GM21737 (cell line): ENCODE measurements around the gene CD2.
A peak's percentile ranks its signal among the peaks of the same experiment; 100 is the strongest.

ENCODE experiments used
- ATAC-seq: cut with Tn5 transposase; IDR thresholded peaks from one replicate; pipeline ENCODE4 v1.9.1; 2021; ENCODE audit warnings: mild to moderate bottlenecking, moderate library complexity; ENCODE audit not compliant: unreplicated experiment

Gene CD2

DNA sequence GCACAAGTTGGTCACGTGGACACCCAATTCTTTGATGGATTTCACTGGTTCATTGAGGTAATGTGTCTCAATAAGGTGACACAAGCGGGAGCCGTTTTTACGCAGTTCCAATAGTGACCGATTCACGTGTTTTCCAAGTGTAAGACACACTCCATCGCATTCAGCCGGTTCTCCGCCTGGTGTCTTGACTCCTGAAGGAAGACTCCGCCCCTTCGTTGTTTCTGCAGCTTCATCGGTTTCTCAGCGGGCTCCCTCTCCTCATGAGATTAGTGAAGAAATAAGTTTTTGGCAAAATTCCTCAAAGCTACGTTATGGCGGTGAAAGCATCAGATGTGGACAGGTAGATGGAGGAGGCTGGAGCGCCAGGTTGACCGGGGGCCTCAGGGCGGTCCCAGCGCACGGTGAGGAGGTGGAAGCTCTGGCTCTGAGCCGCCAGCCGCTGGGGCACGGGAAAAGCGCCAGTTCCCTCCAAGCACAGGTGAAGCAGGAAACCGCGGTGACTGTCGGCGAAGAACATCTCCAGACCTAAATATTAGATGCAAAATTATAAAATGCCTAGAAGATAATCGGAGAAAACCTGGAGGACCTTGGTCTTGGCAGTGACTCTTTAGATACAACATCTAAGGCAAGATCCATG lies 21.0 kb downstream of the CD2 start:
- no peak for ATAC-seq

DNA sequence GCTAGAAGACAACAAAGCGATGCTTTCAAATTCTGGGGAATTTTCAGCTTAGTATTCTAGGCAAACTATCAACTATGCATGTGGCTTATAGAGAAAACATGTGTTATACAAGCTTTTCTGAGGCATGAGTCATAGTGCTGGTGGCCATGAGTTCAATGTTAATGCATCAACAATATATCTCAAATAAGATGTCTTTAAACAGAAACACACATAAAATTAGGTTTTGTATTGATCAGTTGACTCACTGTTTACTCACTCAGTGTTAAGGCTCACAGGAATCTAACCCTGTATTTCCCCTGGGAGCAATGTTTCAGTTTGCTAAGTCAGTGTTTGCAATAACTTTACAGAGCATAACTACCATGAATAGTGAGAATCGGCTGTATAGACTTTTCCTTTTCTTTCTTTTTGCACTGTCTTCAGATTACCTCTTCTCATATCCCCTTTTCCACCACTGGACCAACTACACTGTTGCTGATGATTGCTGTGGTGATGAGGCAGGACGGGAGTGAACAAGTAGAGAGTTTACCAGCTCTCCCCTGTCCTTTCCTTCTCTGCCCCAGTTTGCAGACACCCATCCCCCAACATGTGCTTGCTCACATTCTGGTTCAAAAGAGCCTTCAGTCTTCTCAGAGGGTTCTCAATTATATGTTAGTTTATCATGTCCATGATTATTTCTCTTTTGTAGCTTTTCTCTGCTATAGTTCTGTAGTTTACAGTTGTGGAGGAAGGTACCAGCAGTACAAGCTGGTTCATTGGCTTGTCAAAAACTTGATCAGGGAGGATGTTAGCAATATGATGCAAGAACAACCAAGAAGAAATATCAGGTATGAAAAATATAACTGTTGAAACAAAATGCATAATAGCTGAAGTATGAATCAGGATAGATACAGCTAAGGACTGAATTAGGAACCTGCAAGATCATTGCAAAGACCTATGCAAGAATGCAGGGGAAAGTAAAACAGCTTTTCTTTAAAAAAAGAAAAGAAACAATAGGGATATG lies 23.9 kb downstream of the CD2 start:
- ATAC-seq, result no peak

DNA sequence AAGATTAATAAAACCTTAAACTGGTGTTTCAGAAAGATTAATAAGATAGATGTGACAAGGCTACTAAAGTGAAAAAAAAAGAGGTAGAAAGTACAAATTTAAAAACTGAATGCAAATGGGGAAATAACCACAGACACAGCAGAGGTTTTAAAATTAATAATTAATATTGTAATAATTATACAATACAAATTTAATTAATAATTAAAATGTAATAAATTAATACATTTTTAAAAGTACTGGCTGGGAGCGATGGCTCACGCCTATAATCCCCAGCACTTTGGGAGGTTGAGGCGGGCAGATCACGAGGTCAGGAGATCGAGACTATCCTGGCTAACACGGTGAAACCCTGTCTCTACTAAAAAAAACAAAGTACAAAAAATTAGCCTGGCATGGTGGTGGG lies 26.8 kb downstream of the CD2 start:
- ATAC-seq, result no peak

- ATAC-seq, result no peak
These were observed 30.8 kb downstream of the CD2 start for GRCh38 chr1:116785006-116785405.

- ATAC-seq, result no peak
These were observed 31.8 kb downstream of the CD2 start for GRCh38 chr1:116786049-116786448.

DNA sequence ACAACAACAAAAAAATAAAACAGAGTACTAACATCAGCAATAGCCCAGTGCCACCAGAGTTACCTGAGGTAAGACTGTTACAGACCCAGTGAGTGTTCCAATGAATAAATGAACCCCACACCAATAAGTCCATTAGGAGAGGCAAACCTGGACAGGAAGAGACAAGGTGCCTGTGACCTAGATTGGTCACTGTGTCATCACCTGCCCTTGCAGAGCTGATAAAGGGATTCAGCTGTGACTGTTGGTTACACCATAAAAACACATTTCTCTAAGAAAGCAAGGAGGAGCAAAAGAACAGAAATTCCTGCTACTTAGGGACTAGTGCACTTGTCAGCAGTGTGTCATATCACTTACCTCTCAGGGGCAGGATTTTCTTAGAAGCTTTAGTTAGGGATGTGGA lies 37.5 kb downstream of the CD2 start:
- no peak for ATAC-seq

DNA sequence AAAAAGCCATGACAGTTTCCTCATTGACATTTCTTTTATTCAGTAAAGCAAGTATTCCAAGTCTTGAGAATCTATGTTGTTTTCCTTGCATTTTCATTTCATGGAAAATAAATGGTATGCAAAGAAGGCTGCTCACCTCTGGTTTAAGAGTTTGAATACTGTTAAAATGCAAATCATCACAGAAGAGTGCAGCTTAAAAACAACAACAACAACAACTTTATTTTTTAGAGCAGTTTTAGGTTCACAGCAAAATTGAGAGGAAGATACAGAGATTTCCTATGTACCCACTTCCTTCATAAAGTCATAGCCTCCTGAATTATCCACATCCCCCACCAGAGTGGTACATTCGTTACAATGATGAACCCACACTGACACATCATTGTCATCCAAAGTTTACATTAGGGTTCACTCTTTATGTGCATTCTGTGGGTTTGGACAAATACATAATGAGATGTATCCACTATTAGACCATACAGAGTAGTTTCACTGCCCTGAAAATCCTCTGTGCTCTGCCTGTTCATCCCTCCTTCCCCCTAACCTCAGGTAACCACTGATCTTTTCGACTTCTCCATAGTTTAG lies 39.2 kb downstream of the CD2 start:
- no peak for ATAC-seq

DNA sequence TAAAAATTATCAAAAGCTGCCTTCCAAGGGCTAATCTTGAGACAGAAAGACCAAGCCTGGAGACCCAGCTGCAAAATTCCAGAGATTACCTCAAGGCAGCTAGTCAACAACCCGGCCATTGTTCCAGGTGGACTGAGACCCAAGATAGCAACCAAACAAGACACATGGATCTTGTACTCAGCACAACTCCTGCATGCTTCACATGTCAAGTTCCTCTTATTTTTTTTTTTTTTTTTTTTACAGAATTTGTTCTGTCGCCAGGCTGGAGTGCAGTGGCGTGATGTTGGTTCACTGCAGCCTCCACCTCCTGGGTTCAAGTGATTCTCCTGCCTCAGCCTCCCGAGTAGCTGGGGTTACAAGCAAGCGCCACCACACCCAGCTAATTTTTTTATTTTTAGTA lies 40.1 kb downstream of the CD2 start:
- ATAC-seq, result no peak

GRCh38 chr1:116794804-116795481 lies 40.7 kb downstream of the CD2 start:
- ATAC-seq, result peak; percentile 67

GRCh38 chr1:116795482-116795829 lies 41.2 kb downstream of the CD2 start:
- no peak for ATAC-seq

DNA sequence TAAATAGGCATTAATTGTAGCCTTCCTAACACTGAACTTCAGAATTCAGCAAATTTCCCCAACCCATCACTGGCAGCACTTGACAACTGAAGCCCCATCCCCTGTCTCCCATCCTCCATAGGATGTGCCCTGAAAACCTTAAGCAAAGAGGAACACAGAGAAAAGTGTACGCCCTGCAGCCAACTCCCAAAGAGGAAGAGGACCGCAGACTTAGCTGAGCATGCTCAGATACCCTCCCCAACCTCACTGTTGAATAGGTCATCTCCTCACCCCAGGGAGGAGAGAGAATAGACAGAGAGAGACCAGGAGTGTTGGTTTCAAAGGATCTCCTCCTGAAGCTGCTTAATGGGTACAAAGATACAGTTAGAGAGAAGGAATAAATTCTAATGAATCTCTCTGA lies 50.5 kb downstream of the CD2 start:
- ATAC-seq, result no peak

DNA sequence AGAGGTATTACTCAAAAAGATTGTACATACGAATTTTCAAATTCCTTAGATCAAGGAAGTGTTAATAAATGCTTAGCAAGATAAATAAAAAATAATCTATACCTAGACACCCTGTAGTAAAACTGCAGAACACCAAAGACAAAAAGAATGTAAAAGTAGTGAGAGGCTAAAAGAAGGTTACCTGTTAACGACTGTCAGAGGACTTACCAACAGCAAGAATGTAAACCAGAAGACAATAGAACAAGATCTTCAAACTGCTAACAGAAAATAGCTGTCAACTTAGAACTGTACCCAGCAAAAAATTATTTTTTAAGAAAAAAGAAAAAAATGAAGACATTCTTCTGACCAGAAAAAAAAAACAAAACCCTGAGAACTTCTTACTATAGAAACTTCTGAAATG lies 51.2 kb downstream of the CD2 start:
- ATAC-seq, result no peak

- no peak for ATAC-seq
These were observed 52.0 kb downstream of the CD2 start for GRCh38 chr1:116806245-116806644.

GRCh38 chr1:116806671-116807070 lies 52.4 kb downstream of the CD2 start:
- no peak for ATAC-seq

DNA sequence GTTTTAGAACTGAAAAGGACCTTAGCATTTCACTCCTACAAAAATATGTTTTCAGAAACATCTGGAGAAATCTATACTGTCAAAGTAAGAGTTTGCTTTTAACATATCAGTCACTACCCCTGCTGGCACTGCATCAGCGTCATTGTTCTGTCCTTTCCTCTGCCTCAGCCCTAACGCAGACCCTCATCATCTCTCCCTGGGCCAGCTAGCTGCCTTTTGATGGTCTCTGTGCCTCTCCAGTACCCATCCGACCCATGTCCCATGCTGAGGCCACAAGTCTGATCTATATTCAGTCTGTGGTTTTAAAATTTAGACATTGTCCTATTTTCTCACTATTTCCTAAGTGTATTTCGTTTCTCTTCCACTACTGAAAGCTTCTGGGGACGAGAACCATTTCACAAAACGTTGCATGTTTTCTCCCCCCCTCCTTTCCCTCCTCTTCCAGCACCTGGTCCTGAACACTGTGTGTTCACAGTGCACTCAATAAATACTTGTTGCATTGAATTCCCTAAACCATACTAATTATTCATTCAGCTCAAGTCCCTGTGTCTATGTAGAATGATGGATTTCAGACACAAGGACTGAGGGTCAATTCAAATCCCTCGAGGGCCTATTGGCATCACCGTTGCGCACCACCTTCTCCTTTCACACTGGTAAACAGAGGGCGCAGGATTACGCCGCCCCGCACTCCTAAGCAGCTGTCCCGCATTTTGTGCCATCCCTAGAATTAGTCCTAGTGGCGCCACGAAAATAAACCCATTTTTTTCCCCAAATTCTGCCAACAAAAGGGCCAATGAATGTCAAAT lies 53.4 kb downstream of the CD2 start:
- ATAC-seq, result no peak

DNA sequence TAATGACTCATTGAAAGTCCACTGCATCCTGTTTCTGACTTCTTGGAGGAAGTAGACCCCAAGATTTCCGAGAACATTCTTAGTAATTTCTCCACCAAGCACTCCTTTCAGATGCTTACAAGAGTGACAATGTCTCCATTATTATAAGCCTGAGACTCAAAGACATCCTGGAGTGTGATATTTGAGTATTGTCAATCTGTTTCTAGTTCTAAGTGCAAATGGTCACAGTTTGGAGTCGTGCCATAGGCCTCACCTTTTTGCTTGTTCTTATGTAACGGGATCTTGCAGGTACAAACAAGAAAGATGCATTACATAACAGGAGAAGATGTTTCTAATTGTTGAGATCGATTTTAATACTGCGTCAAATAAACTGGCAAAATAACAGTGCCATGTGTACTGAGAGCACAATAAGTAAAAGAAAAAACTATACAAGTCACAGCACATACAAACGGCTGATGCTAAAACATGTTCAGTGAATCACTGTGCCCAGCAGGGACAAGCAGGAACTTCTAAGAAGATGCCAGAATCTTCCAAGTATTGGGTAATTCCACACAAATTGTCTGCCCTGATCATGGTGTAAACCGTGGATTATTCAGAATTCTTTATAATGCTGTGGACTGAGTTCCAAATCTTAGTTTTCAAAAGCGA lies 54.1 kb downstream of the CD2 start:
- no peak for ATAC-seq

DNA sequence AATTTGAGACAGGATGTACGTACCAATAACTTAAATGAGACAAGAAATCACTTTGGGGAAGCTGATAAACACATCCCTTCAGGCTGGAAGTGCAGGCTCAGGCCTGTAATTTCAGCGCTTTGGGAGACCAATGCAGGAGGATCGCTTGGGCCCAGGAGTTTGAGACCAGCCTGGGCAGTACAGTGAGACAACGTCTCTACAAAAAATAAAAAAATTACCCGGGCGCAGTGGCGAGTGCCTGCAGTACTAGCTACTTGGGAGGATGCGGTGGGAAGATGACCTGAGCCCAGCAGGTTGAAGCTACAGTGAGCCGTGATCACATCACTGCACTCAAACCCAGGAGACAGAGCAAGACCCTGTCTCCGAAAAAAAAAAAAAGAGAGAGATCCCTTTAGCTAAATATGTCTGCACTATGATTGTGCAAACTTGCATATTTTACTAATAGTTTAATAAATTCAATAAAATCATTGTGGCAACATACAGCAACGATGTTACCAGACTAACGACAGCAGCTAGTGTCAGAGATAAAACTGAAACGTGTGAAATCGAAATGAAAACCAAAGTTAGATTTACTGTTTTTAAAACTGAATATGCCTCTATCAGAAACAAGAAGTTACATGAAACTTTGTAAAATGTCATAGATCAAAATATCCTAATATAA lies 54.7 kb downstream of the CD2 start:
- no peak for ATAC-seq

DNA sequence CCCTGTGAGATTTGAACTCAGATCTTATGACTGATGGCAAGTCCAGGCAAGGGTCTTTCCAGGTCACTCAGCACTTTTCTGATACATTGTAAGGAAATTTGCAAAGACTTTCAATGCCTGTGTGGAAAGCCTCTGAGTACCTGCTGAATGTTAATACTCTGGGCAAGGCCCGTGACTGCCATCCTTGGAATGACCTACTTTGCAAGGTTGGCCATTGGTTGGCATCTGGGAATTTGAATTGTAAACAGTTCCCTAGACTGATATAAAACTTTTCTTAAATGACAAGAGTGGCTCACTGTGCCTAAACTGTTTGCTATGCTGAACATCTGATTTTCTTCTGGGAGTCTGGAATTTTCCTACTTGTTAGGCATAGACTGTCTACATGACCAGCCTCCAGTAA lies 57.1 kb downstream of the CD2 start:
- ATAC-seq, result no peak

DNA sequence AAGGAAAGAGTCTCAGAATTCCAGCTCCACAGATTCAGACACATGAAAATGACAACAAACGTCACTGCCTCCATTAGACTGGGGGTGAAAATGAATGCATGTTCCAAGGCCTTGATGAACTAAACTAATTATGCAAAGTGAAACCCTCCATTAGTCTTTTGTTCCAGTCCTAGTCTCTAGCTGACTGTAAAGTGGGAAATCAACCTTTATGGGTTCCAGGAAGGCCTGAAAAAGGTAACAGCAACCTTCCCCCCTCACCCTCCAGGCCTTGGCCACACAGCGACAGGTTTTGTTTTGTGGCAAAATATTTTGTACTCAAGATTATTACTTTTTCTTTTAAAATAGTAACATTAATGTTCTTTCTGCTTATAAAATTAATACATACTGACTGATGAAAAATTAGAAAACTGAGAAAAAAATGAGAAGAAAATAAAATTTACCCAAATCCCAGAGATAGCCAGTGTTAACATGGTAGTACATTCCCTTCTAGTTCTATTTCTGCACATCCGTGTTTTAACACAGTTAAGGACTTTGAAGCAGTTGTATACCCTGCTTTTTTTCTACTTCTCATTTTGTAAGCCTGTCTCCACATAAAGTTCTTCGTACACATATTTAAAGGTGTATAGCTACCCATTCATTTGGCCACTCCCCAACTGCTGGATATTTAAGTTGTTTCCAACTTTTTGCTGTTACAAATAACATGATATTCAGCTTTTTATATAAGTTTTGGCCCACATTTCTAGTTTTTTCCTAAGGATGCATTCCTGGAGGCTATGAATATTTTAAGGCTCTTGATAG lies 60.9 kb downstream of the CD2 start:
- no peak for ATAC-seq
